Stimulated activated CD4-positive, alpha-beta T cell treated with anti-CD3 and anti-CD28 coated beads, Interleukin-15, amount 100 ng/mL, for 24 hours (primary cell): Measurements from ENCODE around the gene SPG7.
"Not testable (repeated sequence)": the region's sequence is repeated elsewhere in the genome, so short reads cannot be mapped to it uniquely, and the experiment has no call there.

Experiments
- DNase-seq: peaks from one replicate; pipeline ENCODE4 v3.0.0-alpha.2; 2020

SPG7 gene

DNA sequence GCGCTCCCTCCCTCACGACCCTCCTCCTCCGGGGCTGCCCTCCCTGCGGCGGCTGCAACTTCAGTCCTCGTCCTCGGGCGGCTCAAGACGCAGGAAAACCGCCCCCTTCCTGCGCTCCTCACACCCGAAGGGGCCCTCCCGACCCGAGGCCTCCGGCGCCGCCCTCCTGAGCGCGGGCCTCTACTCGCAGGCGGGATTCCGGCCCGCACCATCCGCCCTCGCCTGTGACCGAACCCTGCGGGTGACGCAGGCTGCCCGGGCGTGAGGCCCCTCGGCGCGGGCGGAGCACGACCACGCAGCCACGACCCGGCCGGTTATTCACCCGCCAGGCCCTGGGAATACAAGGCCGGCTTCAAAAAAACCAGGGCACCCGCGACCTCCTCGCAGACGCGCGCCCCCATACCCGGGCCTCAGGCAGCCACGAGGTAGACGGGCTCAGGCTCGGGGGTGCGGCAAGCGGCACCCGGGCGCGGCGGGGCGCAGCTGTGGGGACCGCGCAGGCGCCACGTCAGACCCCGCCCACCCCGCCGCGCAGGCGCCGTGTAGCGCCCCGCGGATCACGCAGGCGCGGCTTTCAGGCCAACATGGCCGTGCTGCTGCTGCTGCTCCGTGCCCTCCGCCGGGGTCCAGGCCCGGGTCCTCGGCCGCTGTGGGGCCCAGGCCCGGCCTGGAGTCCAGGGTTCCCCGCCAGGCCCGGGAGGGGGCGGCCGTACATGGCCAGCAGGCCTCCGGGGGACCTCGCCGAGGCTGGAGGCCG, at the start of gene SPG7:
TSS of gene SPG7 (plus strand) at position 570 of the 757 bp plus-strand sequence. CDS start at position 585, 15 bp downstream.
- peak; percentile 90 for DNase-seq

DNA sequence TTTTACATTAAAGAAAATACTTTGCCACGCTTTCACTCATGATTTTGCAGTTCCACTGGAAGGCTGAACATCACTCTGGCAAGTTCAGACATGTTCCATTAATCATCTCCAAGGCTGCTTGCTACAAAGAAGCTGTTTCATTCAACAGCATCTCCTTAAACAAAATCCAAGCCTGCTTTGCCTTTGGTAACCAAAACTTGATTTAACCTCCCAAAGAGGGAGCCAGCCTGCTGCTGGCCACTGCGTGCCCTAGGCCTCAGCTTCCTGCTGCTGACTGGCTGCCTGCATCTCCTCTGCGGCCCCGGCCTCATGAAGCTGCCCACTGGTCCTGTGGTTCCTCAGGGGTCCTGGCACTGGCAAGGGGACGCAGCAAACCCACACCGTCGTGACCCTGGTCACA, 49.7 kb upstream of the SPG7 start:
- DNase-seq, result no peak

DNA sequence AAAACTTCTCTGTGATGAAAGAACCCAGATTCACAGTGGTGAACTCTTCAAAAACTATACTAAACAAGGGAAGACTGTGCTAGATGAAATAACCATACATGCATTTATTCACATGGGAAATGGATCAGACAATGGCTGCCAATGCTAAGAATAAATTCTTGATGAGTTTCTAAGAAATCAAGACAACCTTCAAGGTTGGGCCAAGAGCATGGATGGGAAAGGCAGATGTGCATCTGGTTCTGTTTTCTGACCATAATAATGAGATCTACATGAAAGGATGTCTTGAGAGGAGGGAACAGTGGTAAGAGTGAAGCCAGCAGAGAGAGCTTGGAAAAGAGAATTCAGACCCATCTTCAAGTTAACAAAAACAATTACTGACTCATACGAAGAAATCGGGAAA, 49.2 kb upstream of the SPG7 start:
- no peak for DNase-seq

DNA sequence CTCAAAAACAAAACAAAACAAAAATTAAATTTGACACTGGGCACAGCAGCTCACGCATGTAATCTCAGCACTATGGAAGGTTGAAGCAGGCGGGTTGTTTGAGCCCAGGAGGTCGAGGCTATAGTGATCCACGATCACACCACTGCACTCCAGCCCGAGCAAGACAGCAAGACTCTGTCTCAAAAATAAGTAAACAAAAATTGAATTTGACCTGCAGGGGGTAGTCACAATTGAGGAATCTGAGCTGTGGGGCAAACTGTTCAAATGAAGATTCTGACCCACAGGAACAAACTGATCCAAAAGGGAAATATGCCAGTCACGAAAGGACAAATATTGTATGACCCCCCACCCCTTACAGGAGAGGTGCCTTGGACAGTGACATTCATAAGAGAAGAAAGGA, 47.6 kb upstream of the SPG7 start:
- DNase-seq, result no peak

DNA sequence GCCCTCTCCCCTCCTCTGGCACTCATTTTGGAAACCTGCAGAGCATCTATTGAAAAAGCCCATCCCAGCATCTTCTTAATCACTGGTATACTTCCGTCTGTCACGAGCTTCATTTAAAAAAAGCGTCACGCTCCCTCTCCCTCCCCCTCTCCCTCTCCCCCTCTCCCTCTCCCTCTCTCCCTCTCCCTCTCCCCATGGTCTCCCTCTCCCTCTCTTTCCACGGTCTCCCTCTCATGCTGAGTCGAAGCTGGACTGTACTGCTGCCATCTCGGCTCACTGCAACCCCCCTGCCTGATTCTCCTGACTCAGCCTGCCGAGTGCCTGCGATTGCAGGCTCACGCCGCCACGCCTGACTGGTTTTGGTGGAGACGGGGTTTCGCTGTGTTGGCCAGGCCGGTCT, 46.3 kb upstream of the SPG7 start:
- DNase-seq, result not testable (repeated sequence)

DNA sequence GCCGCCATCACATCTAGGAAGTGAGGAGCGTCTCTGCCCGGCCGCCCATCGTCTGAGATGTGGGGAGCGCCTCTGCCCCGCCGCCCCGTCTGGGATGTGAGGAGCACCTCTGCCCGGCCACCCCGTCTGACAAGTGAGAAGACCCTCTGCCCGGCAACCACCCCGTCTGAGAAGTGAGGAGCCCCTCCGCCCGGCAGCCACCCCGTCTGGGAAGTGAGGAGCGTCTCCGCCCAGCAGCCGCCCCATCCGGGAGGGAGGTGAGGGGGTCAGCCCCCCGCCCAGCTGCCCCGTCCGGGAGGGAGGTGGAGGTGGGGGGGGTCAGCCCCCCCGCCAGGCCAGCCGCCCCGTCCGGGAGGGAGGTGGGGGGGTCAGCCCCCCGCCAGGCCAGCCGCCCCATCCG, 45.6 kb upstream of the SPG7 start:
- not testable (repeated sequence) for DNase-seq

DNA sequence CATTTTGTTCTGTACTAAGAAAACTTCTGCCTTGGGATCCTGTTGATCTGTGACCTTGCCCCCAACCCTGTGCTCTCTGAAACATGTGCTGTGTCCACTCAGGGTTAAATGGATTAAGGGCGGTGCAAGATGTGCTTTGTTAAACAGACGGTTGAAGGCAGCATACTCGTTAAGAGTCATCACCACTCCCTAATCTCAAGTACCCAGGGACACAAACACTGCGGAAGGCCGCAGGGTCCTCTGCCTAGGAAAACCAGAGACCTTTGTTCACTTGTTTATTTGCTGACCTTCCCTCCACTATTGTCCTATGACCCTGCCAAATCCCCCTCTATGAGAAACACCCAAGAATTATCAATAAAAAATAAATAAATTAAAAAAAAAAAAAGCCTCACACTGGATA, 44.9 kb upstream of the SPG7 start:
- DNase-seq, result not testable (repeated sequence)

DNA sequence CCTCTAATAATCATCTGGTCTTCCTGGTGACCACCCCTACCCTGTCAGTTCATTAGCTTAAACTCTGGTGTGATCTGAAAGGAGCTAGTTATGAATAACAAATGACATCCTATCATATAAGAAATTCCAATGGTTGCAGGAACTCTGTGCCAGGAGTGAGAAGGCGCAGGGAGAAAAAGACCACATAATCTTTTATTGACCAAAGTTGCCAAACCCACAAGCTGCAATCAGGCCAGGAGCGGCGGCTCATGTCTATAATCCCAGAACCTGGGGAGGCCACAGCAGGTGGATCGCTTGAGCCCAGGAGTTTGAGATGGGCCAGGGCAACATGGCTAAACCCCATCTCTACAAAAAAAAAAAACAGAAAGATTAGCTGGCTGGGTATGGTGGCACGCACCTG, 41.3 kb upstream of the SPG7 start:
- no peak for DNase-seq

DNA sequence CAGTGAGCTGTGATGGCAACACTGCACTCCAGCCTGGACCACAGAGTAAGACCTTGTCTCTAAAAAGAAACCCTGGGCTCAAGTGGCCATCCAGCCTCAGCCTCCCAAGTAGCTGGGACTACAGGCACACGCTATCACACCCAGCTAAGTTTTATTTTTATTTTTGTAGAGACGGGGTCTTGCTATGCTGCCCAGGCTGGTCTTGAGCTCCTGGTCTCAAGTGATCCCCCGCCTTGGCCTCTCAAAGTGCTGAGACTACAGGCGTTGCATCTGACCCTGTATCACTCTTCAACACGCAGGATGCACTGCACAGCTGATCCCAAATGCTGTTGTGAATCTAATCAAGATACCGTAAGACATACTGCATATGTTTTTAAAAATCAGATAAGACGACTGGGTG, 40.8 kb upstream of the SPG7 start:
- no peak for DNase-seq

DNA sequence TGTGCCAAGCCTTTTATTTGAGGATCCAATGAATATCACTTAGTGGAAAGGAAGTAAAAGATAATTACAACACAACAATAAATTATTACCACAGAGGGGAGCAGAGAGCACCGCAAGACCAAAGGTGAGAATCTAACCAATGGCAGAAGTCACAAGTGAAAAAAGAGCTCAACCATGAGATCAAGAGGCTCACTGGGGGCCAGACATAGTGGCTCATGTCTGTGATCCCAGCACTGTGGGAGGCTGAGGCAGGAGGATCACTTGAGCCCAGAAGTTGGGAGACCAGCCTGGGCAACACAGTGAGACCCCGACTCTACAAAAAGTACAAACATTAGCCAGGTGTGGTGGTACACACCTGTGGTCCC, 35.5 kb upstream of the SPG7 start:
- no peak for DNase-seq

DNA sequence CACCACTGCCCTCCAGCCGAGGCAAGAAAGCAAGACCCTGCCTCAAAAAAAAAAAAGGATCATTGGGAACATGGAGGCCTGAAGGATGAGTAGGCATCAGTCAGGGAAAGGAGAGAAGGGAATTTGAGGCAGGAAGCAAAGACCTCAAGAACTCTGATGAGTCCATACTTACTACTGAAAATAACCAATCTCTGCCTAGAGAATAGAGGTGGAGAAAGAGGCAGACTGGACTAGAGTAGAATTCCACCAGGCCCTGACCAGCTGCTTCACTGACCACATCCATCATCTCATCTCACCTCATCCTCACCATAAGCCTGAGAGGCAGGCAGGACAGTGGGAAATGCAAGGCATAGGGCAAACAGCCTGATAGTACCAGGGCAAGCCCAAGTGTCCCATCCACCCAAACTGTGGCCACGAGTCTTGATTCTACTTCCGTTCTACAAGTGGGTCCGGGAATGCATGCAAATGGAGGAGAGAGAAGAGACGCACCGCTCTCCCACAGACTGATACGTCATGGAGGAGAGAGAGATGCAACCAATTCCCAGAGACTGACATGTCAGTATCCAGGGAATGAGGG, 35.0 kb upstream of the SPG7 start:
- no peak for DNase-seq

DNA sequence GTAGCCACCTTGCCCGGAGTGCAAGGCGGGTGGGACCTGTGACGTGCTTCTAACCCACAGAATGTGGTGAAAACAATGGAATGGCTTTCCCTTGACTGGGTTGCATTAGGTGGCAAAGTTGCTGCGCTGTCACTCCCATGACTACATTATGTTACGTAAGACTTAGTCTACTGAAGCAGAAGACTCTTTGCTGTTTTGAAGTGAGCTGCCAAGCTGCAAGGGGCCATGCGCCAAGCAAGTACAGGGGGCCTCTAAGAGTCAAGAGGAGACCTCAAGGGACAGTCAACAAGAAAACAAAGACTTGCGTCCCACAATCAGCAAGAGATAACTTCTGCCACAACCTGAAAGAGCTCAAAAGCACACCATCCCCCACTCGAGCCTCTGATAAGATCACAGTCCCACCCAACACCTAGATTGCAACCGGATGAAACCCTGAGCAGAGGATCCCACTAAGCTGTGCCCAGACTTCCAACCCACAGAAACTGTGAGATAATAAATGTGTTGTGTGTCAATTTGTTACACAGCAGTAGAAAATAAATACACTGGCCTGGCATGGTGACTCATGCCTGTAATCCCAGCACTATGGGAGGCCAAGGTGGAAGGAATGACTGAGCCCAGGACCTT, 34.3 kb upstream of the SPG7 start:
- no peak for DNase-seq

DNA sequence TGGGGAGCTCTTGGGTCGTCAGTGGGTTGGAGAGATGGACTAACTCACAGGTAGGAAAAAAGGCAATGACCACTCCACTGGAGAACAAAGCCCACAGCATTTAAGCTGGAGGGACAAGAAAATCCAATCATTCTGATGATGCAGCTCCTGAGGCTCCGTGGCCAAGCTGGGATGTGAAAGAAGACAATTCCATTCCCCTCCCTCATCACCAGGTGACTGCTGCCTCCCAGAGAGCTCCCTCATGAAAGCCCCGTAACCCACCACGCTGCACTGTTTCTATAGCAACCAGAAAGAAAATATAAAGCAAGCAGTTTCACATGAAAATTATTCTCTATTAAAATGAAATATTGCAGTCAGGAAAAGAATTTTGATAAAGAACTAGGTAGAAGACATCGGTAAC, 33.1 kb upstream of the SPG7 start:
- no peak for DNase-seq

DNA sequence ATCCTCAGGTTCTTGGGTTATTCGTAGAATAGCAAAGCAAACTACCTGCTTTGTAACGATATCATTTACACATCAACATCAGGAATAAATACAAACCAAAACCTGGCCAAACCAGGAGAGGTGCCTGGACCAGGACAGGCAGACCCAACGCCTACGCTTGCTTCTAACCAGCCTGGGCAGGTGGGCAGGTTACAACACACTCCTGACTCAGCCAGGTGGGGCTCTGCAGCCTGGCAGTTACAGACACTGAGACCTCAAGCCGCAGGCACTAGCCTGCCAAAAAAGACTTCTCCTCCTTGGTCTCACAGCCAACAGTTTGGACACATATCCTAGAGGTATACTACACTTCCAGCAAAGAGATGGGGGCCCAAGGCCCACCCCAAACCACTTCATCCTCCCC, 31.8 kb upstream of the SPG7 start:
- no peak for DNase-seq

DNA sequence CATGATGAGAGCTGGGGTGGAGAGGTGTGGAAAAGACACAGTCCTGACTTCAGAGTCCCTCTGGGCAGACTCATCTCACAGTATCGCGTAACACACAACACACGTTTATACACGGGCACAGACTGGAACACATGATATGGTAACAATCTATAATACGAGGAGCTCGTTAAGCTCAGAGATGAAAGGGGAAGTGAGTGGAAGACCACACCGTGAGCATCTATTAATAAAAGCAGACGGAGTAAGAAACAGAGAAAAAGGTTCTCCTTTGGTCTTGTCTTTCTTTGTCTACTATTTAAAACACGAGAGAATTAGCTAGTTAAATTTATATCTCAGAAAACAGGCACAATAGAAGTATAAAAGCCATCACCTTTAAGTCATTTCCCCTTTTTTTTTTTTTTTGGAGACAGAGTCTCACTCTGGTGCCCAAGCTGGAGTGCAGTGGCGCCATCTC, 31.4 kb upstream of the SPG7 start:
- no peak for DNase-seq

DNA sequence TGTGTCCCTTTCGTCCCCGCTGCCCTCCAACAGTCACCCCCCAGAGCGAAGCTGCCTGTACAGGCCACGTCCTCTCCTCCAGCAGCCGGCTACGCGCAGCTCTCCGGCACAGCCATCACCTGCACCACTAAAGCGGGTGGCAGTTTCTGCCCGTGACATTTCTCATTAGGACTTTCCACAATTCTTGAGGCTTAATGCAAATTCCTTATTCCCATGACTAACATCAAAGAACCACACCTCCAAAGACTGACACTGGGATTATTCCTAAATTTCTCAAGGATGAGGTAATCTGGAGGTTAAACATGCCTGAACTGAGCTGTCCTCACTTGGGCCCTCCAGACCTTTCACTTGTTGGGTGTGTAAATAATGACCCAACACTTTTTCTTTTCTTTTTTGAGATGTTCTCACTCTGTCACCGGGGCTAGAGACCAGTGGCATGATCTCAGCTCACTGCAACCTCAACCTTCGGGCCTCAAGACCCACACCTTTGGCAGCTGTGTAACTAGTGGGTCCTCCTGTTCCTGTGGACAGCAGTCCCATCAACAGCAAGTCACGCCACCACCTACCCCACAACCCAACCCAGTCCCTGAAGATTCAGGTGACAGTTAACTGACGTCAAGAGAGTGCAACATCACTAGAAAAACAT, 29.5 kb upstream of the SPG7 start:
- no peak for DNase-seq

DNA sequence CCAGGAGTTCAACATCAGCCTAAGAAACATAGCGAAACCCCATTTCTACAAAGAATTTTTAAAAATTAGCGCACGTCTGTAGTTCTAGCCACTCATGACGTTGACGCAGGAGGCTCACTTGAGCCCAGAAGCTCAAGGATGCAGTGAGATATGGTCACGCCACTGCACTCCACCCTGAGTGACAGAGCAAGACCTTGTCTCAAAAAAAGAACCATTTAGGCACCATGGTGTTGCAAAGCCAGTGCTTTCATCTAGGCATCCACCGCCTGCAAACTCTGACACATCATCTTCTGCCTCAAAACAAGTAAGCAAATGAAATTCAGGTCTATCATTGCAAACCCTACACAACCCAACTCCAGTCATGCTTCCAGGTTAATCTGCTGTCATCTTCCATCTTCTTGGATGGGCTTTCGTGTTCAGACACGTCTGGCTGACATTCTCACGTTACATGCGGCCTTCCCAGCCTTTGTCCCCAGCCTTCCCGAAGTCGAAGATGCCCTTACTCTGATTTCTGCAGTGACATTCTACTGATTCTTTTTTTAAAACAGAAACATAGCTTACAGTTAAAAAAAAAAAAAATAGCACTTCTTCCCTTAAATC, 26.7 kb upstream of the SPG7 start:
- no peak for DNase-seq

DNA sequence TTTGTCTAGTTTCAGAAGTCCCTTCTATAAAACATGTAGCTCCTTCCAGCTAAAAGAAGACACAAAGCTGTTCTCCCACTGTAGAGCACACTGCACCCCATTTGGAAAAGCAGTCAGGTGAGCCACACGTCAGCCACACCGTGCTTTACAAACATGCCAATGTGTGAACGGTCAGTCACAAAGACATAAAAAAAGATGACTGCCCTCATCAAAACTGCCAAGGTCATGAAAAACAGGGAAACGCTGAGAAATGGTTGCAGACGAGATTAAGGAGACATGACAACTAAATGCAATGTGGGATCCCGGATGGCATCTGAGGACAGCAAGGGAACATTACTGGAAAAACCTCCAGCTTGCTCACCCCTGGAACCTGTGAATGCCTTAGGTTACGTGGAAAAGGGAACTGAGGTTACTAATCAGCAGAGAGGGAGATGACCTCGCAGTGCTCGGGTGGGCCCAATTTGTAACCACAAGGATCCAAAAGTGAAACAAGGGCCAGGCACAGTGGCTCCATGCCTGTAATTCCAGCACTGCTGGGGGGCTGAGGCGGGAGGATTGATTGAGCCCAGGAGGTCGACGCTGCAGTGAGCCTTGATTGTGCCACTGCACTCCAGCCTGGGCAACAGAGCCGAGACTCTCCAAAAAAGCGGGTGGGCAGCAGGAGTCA, 25.9 kb upstream of the SPG7 start:
- DNase-seq, result no peak

DNA sequence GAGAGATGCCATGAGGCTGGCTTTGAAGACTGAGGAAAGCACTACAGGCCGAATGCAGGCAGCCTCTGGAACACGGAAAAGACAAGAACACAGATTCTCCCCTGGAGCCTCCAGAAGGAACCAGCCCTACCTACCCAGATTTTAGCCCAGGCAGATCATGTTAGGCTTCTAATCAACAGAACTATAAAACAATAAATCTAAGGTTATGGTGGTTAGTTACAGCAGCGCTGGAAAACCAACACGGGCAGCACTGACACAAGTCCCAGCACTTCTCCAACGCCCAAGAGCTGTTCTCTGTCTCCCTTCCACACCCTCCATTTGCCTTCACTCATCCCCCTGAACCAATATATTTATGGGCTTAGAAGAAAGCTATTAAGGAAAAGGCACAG, 25.4 kb upstream of the SPG7 start:
- DNase-seq, result no peak

DNA sequence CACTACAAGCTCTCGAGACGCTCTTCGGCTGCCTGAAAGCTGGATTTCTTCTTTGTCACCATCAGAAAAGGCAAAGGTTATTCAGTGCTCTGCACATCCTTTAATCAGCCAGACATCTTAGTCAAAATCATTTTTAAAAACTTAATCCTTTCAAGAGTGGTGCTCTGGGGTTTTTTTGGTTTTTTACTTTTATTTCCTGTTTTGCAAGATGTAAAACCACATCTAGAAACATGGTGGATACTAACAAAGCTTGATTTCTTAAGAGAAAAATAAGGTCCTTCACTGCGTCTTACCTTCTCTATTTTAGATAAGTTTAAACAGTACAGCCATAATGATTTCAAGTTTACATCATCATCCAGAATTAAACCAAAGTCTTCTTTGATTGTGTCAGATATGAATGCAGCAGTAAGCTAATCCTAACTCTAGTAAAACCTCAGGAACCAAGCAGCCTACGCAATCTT, 24.1 kb upstream of the SPG7 start:
- no peak for DNase-seq

DNA sequence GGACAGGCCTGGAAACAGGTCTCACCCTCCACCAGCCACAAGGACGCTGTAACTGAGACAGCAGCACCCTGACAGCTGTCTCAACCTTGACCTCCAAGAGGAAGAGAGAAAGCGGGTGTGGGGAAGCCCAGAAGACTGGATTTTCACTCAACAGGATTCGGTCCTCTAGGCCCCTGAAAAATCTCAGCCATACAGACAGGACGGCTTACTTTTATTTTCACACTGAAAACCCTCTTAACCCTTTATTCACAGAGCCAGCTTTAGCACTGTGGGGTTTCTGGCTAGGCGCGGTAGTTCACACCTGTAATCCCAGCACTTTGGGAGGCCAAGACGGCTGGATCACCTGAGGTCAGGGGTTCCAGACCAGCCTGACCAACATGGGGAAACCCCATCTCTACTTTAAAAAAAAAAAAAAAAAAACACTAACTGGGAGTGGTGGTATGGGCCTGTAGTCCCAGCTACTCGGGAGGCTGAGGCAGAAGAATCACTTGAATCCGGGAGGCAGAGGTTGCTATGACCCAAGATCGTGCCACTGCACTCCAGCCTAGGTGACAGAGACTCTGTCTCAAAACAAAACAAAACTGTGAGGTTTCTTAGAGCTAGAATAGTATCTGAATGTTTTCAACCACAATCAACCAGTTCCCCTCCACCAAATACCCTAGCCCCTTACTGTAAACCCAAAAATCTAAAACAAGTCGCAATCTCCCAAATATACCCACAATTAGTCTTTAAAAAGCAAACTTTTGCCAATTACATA, 23.1 kb upstream of the SPG7 start:
- peak; percentile 46 for DNase-seq

DNA sequence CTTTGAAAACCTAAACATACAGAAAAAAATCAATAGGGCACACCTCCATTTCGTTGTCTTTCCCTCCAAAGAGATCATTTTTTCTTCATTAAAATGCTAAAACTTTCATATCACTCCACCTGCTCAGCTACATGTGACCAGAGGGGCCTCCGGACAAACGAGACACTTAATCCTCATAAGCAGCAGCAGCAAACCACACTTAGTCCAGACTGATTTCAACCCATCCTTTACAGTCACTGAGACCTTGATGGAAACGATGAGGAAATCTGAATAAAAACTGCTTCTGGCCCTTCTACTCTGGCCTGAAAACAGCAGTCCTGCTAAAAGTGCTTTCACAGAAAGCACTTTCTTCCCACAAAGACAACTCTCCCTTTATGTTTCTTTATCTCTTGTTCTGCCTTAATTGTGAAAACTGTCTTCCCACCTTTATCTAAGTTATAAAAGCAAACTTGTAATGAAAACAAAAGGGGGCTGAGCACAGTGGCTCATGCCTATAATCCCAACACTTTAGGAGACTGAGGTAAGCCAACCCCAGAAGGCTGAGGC, 22.4 kb upstream of the SPG7 start:
- DNase-seq, result no peak
